CD4-positive, alpha-beta T cell treated with Interferon gamma for 1 hour (primary cell): Measurements from ENCODE around the gene TMEM217.

Experiments used
- DNase-seq: peaks from one replicate; pipeline ENCODE4 v3.0.0-alpha.2; 2020

Gene TMEM217

DNA sequence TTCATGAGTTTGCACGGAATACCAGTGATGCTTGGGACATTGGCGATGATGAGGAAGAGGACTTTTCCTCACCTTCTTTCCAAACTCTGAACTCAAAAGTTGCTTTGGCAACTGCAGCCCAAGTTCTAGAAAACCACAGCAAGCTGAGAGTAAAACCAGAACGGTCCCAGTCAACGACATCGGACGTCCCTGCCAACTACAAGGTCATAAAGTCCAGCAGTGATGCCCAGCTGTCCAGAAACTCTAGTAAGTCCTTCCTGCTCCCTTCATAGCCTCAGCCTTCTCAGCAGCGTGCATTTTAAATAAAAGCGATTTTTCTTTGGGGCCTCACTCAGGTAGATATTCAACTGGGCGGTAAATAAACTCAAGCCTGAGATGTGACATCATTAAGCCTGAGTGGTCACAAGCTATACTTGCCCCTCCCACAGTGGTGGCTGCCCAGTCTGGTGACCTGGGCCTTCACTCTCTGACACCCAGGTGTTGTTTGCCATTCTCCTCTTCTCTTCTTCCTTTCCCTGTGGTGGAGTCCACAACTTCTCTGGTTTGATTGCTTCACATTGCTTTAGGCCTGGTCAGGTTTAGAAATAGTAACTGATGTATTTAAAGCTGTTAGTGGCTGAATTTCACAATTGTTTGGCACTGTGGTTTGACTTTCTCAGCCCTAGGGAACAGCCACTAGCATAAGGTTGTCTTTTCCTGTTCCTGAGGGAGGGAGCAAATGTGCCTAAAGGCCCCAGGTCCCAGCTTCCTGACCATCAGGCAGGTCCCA lies 21.6 kb upstream of the TMEM217 start:
- no peak for DNase-seq

DNA sequence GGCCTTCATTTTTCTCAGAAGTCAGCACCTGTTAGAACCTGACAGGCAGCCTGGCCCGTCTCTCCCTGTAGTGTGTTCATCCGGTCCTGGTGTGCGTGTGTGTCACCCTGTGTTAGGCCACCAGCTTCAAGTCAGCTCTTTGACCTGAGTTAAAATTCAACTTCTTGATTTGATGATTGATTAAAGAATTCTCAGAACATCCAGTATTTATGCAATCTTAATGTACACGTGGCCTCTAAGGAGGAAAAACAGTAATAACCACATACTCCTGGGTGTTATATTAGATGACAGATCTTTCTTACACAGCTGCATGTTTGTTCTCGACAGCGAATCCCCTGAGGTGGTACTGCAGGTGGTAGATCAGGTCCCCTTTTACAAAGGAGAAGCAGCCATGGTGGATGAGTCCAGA lies 19.1 kb upstream of the TMEM217 start:
- no peak for DNase-seq

DNA sequence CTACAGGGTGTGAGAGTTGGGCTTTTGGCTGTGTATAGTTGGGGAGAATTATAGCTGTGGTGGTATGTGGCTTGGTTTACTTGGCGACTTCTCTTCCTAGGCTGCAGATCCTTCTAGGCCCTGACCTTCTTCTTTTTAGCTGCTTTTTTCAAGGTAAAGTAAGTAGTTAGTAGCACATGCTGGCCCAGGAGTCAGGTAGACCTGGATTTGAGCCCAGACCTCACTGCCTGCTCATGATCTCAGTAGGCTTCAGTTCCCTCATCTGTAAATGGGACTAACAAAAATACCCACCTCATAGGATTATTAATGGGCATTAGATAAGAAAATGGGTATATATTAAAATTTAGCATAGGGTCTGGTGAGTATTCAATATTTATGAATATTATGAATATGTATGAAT lies 17.4 kb upstream of the TMEM217 start:
- no peak for DNase-seq

DNA sequence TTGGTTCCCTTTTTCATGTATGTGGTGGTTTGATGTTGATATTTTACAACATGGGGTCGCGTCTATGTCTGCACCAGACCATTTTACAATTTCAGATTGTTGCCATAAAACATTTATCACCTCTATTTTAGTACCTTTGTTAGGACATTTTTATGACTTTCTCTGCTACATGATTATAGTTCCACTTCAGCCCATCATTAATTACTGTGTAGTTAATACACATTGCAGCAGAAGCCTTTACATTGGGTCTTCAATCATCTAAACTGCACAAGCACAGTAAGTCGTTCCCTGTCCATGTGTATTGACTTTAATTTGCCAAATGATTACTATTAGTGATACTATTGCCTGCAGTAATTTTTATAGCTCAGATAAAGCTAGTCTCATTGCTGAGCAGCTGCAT lies 15.7 kb upstream of the TMEM217 start:
- DNase-seq: no peak

DNA sequence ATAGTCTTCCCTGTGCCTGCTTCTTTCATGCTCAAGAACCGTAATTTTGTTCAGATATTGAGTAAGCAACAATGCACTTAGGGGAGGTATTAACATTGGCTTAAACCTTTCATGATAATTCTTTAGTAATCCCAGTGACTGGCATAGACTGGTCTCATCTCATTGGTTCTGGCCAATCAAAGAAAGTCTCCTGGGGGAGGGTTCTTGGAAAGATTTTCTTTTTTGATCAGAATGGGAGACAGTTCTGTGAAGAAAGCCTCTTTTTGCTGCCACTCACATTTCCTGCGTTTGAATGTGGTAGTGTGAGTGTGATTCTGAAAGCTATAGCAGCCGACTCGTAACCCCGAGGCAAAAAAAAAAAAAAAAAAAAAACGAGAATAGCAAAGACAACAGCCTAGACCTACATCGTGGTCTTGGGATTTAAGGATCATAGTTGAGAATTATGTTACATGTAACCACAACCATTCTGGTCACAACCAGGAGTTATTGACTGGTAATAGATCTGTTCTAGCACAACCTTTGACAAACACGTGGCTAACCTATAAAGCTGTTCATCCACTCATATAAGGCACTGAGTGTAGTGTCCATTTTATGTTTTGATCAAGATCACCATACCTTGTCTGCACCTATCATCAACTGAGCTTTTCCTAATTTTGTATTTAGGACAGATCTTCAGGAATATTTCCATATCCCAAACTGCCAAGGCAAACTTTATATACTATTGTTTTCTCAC lies 15.1 kb upstream of the TMEM217 start:
- no peak for DNase-seq

DNA sequence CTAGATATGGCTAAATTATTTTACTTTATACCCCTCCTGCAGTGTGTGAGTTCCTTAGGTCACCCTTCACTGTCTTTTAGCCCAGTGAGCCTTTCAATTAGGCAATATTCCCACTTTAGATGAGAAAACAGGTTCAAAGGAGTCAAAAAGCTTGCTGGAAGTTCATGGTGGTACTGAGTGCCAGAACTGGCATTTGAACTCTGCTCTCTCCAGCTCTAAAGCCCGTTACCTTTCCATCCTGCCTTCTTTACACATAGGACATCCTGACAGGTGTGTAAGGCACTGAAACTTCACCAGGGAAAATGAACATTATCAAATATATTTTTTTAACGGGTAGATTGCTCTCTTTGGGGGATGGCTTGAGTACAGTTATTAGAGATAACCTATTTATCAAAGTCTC lies 11.2 kb upstream of the TMEM217 start:
- DNase-seq: no peak

DNA sequence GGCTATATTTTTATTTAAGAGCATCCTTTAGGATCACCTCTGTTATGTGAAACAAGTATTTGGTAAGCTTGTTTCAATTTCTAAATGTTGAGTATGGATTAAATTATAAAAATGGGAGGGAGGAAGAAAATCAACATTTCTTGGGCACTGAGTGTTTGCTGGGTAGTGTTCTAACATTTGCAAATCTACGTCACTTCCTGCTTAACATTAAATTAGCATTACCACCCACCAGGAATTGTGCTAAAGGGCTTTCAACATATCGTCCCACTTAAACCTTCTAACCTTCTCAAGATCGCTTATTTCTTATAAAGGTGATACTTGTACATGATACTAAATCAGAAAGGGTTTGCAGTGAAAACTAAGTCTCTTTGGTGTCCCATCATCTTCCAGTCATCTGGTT lies 7.9 kb upstream of the TMEM217 start:
- no peak for DNase-seq

DNA sequence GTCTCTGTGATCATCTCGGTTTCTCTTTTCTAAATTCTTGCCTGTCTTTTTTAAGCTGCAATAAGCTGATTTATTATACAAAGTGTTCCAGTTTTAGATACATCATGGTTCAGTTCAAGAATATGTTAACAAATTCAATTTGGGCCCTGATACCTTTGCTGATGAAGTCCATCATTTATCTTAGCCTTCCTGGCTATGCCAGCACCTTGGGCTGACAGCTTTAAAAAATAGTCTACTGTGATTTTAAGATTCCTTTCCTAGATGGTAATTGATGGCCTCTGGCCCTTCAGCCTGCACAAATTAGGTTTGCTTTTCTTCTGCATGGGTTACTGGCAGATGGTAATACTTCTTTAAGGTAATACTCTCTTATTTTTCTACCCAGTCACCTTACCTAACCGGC lies 7.1 kb upstream of the TMEM217 start:
- DNase-seq: no peak

DNA sequence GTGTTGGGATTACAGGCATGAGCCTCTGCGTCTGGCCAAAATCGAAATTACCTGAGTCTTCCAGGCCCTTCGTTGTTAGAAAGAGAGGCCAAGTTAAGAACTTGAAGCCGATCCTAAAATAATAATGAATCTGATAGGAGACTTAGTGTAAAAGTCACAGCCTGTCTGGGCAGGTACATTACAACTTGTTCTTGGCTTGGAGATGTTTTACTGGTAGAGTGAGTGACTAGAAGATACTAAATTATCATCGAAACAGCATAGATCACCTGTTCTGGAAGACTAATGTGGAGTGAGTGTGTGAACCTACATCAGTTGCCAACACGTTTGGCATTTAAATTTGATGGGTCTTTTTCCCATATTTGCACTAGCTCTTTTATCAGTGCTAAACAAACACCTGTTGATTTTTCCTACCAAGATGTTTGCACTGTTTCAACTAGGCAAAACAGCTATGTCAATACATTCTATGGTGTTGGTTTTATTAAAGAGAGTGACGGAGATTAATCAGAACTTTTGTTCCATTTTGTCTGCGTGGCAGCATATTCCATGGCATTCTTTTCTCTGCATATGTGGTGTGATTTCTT lies 4.6 kb upstream of the TMEM217 start:
- no peak for DNase-seq

DNA sequence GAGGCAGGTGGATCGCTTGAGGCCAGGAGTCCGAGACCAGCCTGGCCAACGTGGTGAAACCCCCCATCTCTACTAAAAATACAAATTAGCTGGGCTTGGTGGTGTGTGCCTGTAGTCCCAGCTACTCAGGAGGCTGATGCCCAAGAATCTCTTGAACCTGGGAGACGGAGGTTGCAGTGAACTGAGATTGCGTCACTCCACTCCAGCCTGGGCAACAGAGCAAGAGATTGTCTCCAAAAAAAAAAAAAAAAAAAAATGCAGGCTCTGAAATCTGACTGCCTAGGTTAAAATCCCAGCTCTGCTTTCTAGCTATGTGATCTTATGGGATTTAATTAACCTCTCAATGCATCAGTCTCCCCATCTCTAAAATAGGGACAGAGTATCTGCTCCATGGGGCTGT lies 3.3 kb upstream of the TMEM217 start:
- no peak for DNase-seq

DNA sequence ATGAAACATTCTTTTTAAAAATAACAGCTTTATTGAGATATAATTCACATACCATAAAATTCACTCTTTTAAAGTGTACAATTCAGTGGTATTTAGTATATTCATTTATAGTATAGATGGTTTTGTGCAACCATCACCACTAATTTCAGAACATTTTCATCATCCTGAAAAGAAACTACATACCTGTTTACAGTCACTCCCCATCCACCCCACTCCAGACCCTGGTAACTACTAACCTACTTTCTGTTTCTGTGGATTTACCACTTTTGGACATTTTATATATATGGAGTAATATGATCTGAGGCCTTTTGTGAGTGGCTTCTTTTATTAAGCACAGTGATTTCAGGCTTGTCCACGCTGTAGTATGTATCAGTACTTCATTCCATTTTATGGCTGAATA lies 2.5 kb upstream of the TMEM217 start:
- no peak for DNase-seq

DNA sequence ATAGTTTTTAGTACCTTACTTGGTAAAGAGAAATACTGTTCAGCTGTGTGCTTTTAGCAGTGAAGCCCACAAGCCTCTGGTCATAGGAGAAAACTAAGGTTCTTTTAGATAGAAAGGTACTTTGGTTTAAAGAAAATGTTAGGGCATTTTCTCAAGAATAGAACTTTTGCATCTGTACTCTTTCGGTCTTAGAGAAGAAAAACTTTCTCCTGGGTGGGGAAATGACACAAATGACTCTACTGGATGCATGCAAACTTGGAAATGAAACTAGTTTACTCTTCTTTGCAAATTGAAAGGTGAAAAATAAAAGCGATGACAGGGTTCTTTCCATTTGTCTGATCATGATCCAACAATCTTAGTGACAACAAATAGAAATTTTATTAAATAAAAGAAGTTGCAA lies 2.1 kb upstream of the TMEM217 start:
- DNase-seq: no peak

DNA sequence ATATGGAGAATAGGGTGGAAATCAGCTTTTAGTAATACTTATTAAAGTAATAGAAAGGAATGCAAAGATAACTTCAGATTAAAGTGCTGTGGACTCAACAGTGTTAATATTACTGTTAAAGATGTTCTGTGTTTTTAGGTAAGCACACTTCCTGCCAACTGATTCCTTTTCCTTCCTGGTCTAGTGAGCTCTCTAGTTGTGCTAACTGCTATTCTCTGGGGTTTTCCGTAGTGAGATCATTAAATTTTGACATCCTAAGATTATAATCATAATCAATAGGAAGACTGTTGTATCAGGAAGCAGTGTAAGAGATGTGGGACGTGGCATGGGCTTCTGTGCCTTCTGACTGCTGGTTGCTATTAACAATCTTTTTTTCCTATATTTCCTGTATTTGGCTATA lies 1.2 kb upstream of the TMEM217 start:
- no peak for DNase-seq

DNA sequence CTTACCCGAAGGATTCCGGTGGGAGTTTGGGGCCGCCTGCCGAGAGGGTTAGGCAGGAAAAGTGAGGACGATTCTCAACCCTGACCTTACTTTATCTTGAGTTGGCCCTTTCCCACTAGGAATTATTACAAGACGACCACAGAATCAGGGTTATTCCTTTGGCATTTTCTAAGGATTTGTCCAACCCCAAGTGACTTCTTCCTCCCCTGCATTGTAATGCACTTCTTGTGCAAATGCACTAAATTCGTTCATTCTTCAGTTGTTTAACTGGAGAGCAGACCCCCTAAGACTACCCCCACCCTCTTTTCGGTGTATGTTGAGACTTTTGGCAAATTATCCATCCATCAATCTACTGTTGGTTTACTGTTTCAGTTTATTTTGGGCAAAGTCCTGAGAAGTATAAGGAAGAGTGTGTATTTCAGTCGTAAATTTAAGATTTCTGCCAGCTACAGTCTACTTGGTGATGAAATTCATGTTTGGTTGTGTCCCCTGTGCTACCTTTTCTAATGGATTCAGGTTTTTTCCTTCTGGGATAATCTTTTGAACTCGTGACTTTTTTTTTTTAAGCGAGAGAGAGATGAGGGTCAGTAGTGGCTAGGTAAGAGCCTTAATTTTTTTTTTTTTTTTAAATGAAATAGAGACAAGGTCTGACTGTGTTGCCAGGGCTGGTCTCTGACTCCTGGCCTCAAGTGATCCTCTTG lies 611 bp upstream of the TMEM217 start:
- DNase-seq: no peak

DNA sequence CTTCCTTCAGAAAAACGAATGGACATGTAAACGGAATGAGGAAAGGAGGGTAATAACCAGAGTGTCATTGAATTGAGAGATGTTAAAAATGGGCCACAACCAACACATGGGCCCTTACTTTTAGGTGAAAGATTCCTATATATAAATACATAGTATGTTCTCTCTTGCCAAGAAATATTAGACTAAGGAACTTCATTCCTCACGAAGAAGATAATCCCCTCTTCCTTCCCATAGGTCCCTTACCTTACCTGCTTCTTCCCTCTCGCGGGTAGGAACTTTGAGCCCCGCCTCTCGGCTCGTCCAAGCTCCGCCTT lies 667 bp downstream of the TMEM217 start:
- DNase-seq: no peak

DNA sequence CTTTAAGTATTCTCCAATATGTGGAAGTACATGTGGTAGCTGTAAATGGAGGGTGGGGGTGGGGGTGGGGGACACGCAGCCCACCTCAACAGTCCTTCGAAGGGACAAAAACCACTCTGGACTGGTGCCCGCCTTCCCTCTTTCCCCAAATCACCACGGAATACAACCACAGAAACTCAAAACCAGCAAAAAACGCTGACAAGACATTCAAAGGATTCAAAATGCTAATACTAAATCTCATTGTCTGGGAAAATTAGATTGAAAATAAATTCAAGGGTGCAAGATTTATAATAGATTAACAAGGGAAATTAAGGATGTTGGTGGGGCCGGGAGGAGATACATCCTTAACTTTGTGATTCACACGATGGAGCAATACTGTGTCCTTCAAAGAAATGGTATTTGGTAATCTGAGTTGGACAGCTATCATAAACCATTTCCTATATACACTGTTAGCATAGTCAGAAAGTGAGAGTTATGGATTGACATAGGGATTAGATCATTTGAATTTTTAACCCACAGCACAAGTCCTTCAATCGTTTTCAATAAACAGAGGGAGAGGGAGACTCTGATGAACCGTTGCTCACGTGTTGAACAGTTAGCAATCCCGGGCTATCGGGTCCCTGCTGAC lies 1.1 kb downstream of the TMEM217 start:
- DNase-seq: no peak

DNA sequence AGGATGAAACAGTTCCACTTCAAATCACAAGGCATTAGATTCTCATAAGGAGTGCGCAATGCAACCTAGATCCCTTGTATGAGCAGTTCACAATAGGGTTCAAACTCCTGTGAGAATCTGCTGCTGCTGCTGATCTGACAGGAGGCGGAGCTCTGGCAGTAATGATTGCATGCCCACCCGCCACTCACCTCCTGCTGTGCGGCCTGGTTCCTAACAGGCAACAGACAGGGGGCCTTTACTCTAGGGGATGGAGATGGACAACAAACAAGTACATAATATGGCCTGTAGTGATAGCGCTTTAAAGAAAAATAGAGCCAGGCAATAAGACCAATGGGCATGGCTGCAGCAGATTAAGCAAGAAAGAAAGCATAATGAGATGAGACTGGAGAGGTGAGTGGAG lies 3.1 kb downstream of the TMEM217 start:
- no peak for DNase-seq

DNA sequence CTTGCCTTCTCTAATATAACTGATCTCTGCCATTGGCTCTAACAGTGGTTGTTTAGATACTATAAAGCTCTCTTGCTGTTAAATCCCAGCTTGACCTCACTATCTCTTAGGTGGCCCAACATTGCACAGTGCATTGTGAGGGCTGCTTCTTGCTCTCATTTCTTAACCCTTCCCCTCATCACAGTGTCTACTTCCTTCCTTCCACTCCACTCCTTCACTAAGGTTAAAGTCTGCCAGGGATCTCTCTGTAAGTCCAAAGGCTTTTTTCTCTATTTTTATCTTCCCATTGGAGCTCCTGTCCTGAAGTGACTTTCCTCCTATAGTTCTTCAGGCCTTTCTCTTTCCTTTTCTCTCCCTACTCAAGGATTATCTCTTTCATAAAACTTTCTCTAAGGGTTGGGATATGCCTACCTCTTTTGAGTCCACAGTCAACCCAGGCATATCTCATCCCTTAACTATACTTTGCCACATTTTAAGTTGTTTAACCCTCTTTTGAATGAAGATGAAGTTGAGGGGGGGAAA lies 4.4 kb downstream of the TMEM217 start:
- no peak for DNase-seq

DNA sequence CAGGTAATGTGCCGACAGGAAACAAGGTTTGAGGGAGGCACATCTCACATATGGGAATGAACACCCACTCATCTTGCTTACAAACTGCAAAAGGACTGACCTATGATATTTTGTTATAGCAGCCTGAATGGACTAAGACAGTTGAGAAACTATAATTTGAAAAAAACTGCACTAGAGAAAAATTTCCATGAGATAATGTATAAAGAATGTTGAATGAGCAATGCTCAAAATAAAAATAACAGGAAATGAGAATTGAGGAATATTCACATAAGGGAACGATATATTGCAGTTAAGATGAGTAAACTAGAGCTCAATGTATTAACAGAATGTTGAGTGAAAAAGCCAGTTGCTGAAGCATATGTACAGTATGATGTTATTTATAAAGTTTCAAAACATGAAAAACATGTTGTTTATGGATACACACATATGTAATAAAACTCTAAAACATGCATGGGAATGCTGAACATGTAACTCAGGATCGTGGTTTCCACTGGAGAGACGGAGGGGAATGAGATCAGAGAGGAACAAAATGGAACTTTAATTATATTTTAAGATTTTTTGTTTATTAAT lies 6.6 kb downstream of the TMEM217 start:
- no peak for DNase-seq

DNA sequence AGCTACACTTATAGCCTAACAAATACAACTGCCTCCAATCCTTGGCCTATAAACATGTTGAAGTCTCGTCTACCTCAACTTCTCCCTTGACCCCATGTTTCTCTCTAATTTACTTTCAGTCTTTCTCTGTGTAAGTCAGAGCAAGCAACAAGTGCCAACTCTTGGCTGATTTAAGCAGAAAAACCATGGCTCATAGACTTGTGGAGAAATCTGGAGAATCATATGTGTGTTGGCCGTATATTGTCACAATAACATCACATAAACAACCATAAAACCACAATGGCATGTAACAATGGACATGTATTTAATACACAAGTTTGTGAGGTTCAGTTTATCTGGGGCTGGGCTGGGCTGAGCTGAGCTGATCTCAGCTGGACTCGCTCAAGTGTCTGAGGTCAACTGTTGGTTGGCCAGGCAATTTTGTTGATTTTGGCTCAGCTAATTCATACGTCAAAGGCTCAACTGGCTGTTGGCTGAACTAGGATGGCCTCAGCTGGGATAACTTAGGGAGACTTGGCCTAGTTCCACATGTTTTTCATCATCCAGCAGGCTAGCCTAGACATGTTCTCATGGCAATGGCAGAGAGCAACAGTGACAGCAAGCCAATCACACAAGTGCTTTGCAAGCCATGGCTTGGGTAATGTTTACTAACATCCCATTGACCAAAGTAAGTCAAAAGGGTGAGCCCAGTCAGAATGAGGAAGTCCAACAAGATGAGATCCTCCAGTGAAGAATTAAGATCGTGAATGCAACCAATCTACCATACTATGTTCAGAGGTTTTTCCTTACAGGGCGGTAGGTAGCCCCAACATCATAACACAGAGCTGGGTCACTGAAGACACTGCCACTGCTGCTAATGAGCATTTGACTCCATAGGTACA lies 13.3 kb downstream of the TMEM217 start:
- no peak for DNase-seq

DNA sequence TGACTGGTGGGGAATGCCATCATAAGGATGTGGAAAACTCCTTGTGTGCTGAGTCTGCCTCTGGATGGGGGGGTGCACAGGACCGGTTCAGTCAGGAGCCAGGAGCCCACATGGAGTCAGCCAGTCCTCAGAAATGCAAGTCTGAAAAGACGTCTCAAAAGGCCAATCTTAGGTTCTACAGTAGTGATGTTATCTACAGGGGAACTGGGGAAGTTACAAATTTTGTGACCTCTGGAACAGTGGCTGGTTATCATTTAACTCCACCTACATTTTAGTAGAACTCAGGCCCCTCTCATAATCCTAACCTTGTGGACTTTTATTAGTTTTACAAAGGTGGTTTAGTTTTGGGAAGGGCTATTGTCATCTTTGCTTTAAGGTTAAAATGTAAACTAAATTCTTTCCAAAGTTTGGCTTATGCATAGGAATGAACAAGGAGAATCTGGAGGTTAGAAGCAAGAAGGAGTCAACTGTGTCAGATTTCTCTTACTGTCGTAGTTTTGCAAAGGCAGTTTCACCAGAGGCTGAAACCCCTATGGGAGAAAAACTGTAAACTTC lies 14.1 kb downstream of the TMEM217 start:
- no peak for DNase-seq
